Measurements from ENCODE around the gene L3MBTL4. TPM values are rescaled to one million over a fixed set of nuclear protein-coding genes. Genes with fewer than 3 reads are reported as not detected.

The L3MBTL4 gene
- polyA plus RNA-seq, 1 of the 3 experiments (the other 2 are of a cell fraction) = 0.02 TPM

DNA sequence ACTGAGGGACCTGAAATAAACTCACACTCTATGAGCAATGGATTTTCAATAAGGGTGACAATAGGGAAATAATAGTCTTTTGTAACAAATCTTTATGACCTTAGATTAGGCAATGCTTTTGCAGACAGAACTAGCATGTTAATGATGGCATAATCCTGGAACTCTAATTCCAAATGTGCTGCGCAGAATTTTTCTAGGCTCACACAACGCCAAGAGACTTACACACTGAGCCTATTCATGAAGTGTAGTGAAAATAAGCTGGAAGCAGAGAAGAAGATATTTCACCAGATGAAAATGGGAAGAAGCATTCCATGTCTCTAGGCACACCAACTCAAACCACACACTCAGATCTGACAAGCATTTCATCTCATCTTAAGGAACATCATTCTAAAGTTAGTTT, 178.5 kb downstream of the L3MBTL4 start:
- WGBS (ENCODE audit: low lambda C conversion rate) = 62% methylated on average over 2 of the region's 2 CpGs
- Histone ChIP-seq H3F3A (replicated peaks; ENCODE audit: insufficient read depth) (no peaks in the 10 kb centered on the region), H3K79me2 (ENCODE audit: insufficient read depth) (no peaks in the 10 kb centered on the region), H3K27ac (ENCODE audit: low read depth in 2 of 2, low read length in 1 of 2) (no peak overlapping the region), H3K4me1 (ENCODE audit: control insufficient read depth in 1 of 2, insufficient read depth in 2 of 2, low read depth in 1 of 2, low read length in 1 of 2) (no peaks in the 10 kb centered on the region; a peak in 1 of 4 replicates), H3K4me2 (no peak overlapping the region), H3K9me2 (no peaks in the 10 kb centered on the region), H3K27me3 (ENCODE audit: insufficient read depth) (no peaks in the 10 kb centered on the region), H3K9me3 (no peaks in the 10 kb centered on the region), H3K9ac (no peak overlapping the region), H3K36me3 (replicated peaks in 1 of 2; ENCODE audit: control insufficient read depth in 1 of 2, insufficient read depth in 2 of 2, low read length in 1 of 2) (no peaks in the 10 kb centered on the region), H3K4me3 (ENCODE audit: low read depth in 2 of 2, low read length in 1 of 2) (no peak overlapping the region), H4K20me1 (ENCODE audit: insufficient read depth) (no peaks in the 10 kb centered on the region), H2AFZ (ENCODE audit: low read depth) (no peak overlapping the region)
- ChIA-PET CTCF (no interaction called here), POLR2A (no interaction called here)
- no peak for DNase-seq
- TF ChIP-seq SIN3A (IDR thresholded peaks at IDR 0.05; ENCODE audit: borderline replicate concordance, low read depth, low read length) = no peak
- TF ChIP-seq, protein P1, sequence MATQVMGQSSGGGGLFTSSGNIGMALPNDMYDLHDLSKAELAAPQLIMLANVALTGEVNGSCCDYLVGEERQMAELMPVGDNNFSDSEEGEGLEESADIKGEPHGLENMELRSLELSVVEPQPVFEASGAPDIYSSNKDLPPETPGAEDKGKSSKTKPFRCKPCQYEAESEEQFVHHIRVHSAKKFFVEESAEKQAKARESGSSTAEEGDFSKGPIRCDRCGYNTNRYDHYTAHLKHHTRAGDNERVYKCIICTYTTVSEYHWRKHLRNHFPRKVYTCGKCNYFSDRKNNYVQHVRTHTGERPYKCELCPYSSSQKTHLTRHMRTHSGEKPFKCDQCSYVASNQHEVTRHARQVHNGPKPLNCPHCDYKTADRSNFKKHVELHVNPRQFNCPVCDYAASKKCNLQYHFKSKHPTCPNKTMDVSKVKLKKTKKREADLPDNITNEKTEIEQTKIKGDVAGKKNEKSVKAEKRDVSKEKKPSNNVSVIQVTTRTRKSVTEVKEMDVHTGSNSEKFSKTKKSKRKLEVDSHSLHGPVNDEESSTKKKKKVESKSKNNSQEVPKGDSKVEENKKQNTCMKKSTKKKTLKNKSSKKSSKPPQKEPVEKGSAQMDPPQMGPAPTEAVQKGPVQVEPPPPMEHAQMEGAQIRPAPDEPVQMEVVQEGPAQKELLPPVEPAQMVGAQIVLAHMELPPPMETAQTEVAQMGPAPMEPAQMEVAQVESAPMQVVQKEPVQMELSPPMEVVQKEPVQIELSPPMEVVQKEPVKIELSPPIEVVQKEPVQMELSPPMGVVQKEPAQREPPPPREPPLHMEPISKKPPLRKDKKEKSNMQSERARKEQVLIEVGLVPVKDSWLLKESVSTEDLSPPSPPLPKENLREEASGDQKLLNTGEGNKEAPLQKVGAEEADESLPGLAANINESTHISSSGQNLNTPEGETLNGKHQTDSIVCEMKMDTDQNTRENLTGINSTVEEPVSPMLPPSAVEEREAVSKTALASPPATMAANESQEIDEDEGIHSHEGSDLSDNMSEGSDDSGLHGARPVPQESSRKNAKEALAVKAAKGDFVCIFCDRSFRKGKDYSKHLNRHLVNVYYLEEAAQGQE (IDR thresholded peaks at IDR 0.05; ENCODE audit: low read depth, low read length) = no peak
- TF ChIP-seq ELF1 (IDR thresholded peaks at IDR 0.05) = no peak
- TF ChIP-seq RCOR1 (IDR thresholded peaks at IDR 0.05; ENCODE audit: low read length) = no peak
- TF ChIP-seq JUND (IDR thresholded peaks at IDR 0.05) = no peak
- no peak for TF ChIP-seq FOXM1 (IDR thresholded peaks at IDR 0.05; ENCODE audit: low read depth)
- TF ChIP-seq TCF12 (IDR thresholded peaks at IDR 0.05) = no peak

DNA sequence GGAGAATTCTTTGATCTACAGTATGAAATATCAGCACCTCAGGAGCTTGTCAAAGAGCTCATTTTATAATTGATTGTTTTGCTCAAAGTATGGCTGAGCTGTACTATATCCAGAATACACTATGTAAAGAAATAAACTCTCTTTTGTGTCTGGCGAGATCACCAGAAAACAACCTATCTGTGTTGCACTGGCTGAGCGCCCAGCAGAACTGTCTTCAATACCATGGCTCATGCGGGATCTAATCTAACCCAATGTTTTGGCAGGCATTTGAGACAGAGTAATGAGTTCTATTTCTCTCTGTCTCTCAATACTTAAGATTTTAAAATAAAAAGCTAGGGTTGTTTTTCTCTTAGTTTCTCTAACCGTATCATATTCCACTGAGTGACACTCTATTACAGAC, 192.4 kb downstream of the L3MBTL4 start:
- Histone ChIP-seq H3K79me2 (ENCODE audit: insufficient read depth) (no peaks in the 10 kb centered on the region), H3K4me1 (ENCODE audit: control insufficient read depth in 1 of 2, insufficient read depth in 2 of 2, low read depth in 1 of 2, low read length in 1 of 2) (no peaks in the 10 kb centered on the region), H3K4me3 (ENCODE audit: low read depth in 2 of 2, low read length in 1 of 2) (no peak overlapping the region), H3K9ac (no peak overlapping the region), H3K9me3 (no peaks in the 10 kb centered on the region), H3F3A (replicated peaks; ENCODE audit: insufficient read depth) (no peaks in the 10 kb centered on the region), H3K4me2 (no peak overlapping the region), H3K27ac (ENCODE audit: low read depth in 2 of 2, low read length in 1 of 2) (no peak overlapping the region), H3K27me3 (ENCODE audit: insufficient read depth) (no peaks in the 10 kb centered on the region), H2AFZ (ENCODE audit: low read depth) (no peak overlapping the region), H3K9me2 (no peaks in the 10 kb centered on the region), H4K20me1 (ENCODE audit: insufficient read depth) (no peaks in the 10 kb centered on the region), H3K36me3 (replicated peaks in 1 of 2; ENCODE audit: control insufficient read depth in 1 of 2, insufficient read depth in 2 of 2, low read length in 1 of 2) (no peaks in the 10 kb centered on the region)
- POLR2A ChIA-PET = no interaction called here
- CTCF ChIA-PET = interaction anchor here (0.7 to 1.2 kb wide), 3 partner anchors 11 to 306 kb away, joined by 3 read pairs; no protein-coding TSS in a partner anchor
- TF ChIP-seq, protein P1 (IDR thresholded peaks at IDR 0.05; ENCODE audit: low read depth, low read length) = no peak
- WGBS (ENCODE audit: low lambda C conversion rate) = 69% methylated on average over 4 of the region's 4 CpGs
- no peak for DNase-seq

Data from SK-N-SH (cell line).